Measurements from ENCODE around the gene GPR18. TPM values are rescaled to one million over a fixed set of nuclear protein-coding genes. Genes with fewer than 3 reads are reported as not detected.

GPR18 gene
- total RNA-seq, 1 experiment from 2014 or later: not detected

- BruUV-seq (replicated peaks): no TSS peak
- TF ChIP-seq EZH2 (IDR thresholded peaks at IDR 0.05) (no peak), REST (IDR thresholded peaks at IDR 0.05; ENCODE audit: low read depth) (no peak), MAX (IDR thresholded peaks at IDR 0.05) (no peak), SRF (IDR thresholded peaks at IDR 0.05; ENCODE audit: low read depth) (no peak), TCF7L2 (IDR thresholded peaks at IDR 0.05; ENCODE audit: borderline replicate concordance, extremely low read depth, insufficient read depth, insufficient read length) (no peak)
- RAD21 ChIA-PET (ENCODE audit: low non-redundant PET in 1 of 2, low total read pairs in 2 of 2, uncharacterized antibody in 2 of 2, unreplicated experiment in 2 of 2): no interaction called here
- intact Hi-C loops (cut with micrococcal nuclease): no loop called here
- H3K36me3 ChIP-seq (ENCODE audit: control insufficient read depth in 1 of 2, insufficient read depth in 2 of 2, low read length in 2 of 2): peaks cover 3% of the 10 kb centered on the region in 2 experiments; a peak in 1 of 4 replicates
- peaks cover 97% of the 10 kb centered on the region for H3K79me2 ChIP-seq (ENCODE audit: insufficient read depth, low read length)
- no peaks in the 10 kb centered on the region for H3K27me3 ChIP-seq (ENCODE audit: insufficient read depth, low read length)
- ATAC-seq: no peak
- H3K9ac ChIP-seq (ENCODE audit: low read length): no peak overlapping the region
- H4K20me1 ChIP-seq (ENCODE audit: insufficient read depth): no peaks in the 10 kb centered on the region
- H3K4me2 ChIP-seq (ENCODE audit: low read length): no peak overlapping the region
- no peaks in the 10 kb centered on the region for H3K9me2 ChIP-seq (ENCODE audit: insufficient read depth)
- no peak overlapping the region for H3K27ac ChIP-seq (ENCODE audit: low read depth, low read length)
- no peak overlapping the region for H3K4me3 ChIP-seq (replicated peaks in 1 of 2; ENCODE audit: low read depth in 1 of 2, low read length in 2 of 2)
- CTCF ChIA-PET: no interaction called here
- no peak for DNase-seq (ENCODE audit: low read depth, low spot score)
- POLR2A ChIA-PET: no interaction called here
- peaks cover 5 to 8% of the 10 kb centered on the region in 2 experiments; a peak in 3 of 4 replicates for H3K4me1 ChIP-seq (ENCODE audit: control insufficient read depth in 1 of 2, insufficient read depth in 2 of 2, low read length in 2 of 2)
- no peak overlapping the region for H2AFZ ChIP-seq (ENCODE audit: low read depth, low read length, poor library complexity, severe bottlenecking)
- no peaks in the 10 kb centered on the region for H3K9me3 ChIP-seq (ENCODE audit: control insufficient read depth in 1 of 2, insufficient read depth in 1 of 2, low read depth in 1 of 2, low read length in 2 of 2)
Observed at GRCh38 chr13:99206226-99206625, 52.0 kb downstream of the GPR18 start.
